HL-60/S4 treated with retinoic acid at 250 ng/mL for 4 days and 3 days (cell line): ENCODE results near the gene TMEM120A.

Experiments
- in situ Hi-C: fragments of 300-500 bp; cut with MboI; formaldehyde crosslinking; loops from 2 replicates; pipeline ENCODE4 v1.7.0; 2022; ENCODE audit warnings: low sequenced_read_pairs

TMEM120A gene

DNA sequence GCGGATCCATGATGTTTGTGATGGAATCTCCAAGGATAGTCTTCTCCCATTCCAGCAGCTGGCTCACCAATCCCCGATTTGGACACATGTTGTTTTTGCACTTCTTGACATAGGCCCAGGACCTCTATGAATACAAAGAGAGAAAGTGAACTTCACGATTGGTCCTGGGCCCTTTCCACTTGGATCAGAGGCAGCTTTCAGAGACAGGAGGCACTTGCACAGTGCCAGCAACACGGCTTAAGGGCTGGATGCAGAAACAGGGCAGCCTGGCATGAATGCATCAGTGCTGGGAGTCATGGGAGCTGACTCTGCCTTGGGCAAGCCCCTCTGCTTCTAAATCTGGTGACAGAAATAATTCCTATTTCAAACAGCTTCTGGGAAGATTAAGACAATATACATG lies 2.1 kb upstream of the TMEM120A start:
- in situ Hi-C loops, result no loop called here

DNA sequence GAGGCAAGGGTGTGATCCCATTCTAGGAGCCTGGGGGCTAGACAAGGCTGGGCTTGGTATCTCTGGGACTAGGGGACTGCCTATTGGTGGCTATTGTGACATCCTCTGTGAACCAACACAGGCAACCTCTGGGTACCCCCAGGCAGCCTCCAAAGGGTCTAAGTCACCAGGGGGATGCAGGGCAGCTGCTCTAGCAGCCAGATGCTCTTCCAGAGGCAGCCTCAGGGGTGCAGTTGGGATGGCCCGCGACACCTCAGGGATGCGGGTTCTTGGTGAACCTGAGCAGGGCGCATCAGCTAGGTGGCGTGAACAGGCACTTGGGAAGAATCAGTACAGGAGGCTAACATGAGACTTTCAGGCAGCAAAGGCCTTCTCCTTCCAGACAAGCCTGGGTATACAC lies 1.6 kb upstream of the TMEM120A start:
- in situ Hi-C loops, result no loop called here

DNA sequence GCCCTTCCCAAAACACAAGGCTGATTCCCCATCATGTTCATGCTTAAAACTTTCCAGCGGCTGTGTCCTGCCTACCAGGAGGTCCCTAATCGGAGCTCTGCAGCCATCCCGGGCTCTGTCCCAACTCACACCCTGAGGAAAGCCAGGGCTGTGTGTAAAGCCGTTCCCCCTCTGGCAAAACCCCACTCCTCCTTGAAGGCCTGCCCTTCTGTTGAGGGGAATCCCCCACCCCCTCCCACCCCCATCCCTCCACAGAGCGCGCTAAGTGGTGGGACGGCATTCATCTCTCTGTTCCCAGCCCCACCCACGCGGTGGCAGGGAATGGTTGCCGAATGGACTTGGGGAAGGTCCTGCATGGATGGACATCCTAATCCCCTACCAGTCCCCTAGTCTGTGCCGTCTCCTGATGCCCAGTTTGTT lies 667 bp upstream of the TMEM120A start:
- in situ Hi-C loops, result no loop called here

DNA sequence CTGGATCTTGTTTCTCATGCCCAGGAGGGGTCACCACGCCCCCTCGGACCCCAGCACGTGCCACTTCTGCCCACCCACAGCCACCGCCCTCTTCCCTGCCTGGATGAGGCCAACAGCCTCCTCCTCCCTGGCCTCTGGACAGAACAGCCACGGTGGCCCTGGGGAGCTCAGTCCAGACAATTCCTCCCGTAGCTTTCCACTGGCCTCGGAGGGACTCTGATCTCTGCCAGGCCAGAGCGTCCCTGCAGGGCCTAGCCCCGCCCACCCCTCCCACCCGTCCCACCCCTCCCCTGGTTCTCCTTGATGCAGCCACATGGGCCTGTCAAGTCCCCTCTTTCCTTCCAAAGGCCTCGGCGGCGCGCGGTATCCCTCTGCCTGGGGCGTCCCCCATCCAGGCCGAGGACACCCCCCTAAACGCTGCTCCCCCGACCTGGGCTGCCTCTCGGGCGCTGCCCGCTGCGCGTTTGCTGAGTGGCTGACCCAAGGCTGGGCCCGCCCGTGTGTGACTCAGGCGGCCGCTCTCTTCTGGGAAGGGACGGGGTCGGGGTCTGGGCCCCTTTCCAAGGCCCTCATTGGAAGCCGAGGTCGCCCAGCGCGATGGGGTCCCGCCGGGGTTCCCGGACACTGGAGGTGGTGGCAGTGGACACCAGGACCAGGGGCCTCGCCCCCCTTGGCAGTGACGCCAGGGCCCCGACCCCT lies 557 bp downstream of the TMEM120A start:
- in situ Hi-C loops, result no loop called here

DNA sequence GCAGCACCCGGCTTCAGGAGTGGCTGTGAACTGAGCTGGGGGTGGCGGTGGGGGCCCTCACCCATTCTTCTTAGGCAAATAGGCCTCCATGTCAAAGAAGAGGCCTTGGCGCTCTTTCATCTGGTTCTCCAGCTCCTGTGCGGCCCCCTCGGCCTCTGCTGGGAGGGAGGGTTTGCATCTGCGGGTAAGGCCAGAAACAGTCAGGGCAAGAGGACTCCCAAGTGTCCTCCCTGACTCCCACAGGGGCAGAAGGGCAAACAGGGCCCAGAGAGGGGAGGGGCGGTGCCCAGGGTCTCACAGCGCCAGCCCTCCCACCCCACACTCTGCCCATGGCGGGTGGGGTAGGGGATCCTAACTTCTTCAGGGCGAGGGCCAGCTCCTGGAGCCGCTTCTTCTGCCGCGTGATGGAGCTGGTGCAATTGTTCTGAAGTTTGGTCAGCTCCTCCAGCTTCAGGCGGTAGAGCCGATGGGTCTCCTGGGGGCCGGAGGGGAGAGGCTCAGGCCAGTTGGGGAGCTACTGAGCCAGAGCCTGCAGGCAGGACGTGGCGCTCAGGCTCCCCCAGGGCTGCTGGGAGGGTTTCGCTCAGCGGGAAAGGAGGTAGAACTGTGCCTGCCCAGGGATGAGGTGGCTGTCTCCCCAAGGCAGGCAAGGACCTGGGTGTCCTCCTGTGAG lies 2.2 kb downstream of the TMEM120A start:
- in situ Hi-C loops, result no loop called here

DNA sequence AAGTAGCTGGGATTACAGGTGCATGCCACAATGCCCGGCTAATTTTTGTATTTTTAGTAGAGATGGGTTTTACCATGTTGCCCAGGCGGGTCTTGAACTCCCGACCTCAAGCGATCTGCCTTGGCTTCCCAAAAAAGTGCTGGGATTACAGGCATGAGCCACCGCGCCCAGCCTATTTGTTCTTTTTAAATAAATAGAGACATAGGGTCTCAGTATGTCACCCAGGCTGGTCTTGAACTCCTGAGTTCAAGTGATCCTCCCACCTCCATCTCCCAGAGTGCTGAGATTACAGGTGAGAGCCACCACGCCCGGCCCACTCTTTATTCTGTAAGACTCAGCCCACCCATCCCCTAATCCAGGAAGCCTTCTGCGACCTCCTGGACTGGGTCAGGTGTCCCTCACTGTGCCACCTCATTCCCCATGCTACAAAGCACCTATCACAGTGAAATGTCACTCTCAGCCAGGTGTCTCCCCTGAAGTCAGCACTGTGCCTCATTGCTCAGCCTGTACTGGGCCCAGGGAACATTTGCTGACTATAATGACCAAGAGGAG lies 2.8 kb downstream of the TMEM120A start:
- in situ Hi-C loops, result no loop called here

DNA sequence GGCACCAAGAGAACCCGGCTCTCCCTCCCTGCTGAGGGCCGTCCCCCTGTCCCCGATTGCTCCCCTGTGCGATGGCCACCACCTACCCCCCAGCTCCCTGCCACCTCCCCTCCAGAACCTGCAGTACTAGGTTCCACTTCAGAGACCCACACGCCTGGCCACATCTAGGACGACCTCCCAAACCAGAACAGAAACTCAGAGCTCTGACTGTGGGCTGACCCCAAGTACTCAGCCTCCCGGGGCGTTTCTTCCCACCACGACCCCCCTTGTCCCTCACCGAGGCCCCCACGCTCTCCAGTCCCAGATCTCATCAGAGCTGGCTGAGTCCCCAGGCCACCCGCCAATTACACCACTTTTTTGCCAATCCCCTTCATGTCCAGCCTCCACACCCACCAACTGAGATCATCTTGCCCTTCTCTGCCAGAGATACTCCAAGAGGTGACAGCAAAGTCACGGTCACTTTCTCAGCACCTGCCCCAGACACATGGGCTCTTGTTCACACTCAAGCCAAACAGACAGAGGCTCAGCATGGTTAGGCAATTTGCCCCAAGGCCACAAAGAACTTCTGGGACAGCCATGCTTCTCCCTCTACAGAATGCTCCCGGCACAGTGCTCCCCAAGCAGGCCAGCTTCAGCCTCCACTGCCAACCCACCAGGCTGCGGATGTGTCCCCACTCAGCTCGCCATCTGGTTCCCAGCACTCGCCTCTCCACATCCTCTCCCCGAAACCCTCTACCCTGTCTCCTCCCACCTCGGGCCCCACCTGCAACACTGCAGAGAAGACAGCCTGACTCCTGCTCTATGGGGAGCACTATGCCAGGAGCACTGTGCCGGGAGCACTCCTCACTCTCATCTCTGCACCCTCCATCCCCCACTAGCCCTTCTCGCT lies 4.7 kb downstream of the TMEM120A start:
- in situ Hi-C loops, result no loop called here

DNA sequence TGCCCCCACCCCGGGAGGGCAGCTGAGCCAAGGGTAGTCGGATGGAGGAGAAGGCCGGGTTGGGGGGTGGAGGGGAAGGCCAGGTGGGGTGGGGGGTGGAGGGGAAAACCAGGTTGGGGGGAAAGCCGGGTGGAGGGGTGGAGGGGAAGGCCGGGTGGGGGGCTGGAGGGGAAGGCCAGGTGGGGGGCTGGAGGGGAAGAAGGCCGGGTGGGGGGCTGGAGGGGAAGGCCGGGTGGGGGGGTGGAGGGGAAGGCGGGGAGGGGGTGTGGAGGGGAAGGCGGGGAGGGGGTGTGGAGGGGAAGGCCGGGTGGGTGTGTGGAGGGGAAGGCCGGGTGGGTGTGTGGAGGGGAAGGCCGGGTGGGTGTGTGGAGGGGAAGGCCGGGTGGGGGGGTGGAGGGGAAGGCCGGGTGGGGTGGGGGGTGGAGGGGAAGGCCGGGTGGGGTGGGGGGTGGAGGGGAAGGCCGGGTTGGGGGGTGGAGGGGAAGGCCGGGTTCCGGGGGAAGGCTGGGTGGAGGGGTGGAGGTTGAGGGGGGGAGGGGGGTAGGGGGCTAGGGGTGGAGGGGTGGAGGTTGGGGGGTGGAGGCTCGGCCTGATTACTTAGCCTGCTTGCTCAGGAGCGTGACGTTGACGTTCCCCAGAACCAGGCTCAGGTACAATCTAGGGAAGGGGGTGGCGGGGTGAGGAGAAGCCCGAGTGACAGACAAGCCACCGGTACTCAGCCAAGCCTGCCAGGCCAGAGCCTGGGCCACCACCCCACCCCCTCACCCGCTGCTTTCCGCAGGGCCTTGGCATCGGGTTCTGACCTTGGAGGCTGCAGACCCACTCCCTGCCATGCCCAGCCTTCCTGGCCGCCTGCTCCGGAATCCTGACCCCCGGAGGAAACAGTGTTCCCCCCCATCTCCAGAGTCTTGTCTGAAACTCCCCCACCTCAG lies 5.6 kb downstream of the TMEM120A start:
- in situ Hi-C loops, result no loop called here

DNA sequence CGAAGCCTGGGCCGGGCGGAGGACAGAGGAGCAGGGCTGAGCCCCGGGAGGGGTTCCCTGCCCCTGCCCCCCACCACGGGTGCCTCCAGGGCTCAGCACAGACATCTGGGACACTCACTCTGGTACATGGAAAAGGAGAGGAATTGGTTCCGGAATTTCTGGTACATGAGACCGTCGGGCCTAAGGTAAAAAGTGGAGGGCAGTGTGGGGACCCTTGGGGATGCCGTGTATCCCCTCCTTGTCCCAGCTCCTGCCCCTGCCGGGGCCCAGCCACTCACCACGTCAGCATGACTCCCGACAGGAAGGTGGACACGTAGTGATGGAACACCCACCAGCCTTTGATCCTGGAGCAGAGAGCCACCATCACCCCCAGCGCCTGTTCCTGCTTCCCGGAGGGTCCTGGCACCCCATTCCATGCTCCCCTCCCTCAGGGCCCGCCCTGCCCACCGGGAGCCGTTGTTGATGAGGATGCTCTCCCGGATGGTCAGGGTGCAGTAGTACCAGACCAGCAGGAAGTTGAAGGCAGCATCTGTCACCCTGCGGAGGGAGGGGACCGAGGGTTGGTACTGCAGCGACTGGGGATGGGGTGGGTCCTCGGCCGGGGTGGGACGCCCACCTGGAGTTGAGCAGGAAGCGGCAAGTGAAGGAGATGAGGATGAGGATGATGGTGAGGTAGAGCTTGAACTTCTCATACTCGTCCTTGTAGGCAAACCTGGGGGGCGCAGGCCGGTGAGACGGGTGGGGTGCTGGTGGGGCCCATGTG lies 6.4 kb downstream of the TMEM120A start:
- in situ Hi-C loops, result no loop called here

DNA sequence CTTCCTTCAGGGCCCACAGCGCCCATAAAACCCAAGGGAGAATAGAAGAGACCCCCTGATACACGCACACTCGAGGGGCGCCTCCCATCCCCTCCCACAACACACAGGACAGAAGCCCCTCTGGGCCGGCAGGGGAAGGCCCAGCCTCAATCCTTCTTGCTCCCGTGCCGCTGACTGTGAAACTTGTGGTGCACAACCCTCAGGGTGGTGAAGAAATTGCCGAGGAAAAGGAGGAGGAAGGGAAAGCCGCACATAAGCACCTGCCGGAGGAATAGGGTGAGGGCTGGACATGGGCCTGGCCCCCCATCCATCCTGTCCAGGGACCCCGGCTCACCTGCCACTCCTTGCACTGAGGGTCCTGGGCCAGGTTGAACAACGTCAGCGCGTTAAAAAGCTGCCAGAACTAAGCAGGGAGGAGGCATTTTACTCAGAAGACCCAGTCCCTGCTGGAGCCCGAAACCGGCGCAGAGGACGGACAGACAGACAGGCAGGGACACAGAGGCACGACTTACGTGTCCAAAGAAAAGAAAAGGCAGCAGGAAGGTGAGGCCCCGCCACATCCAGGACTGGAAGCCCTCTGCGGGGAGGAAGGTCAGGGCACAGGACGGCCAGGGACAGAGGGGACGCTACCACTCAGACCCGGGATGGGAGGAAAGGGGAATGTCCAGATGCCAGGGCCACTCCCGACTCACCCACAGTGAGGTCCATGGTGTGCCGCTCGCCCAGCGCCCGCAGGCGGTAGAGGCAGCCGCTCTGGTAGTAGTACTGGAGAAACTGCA lies 7.2 kb downstream of the TMEM120A start:
- in situ Hi-C loops, result no loop called here

DNA sequence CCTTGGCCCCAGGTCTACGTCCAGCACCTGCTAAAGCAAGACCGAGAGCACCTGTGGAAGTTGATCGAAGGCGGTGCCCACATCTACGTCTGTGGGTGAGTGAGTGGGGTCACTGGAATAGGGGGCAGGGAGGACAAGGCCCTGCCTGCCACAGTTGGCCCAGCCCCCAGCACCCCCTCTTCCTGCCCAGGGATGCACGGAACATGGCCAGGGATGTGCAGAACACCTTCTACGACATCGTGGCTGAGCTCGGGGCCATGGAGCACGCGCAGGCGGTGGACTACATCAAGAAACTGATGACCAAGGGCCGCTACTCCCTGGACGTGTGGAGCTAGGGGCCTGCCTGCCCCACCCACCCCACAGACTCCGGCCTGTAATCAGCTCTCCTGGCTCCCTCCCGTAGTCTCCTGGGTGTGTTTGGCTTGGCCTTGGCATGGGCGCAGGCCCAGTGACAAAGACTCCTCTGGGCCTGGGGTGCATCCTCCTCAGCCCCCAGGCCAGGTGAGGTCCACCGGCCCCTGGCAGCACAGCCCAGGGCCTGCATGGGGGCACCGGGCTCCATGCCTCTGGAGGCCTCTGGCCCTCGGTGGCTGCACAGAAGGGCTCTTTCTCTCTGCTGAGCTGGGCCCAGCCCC lies 8.1 kb downstream of the TMEM120A start:
- in situ Hi-C loops, result no loop called here

DNA sequence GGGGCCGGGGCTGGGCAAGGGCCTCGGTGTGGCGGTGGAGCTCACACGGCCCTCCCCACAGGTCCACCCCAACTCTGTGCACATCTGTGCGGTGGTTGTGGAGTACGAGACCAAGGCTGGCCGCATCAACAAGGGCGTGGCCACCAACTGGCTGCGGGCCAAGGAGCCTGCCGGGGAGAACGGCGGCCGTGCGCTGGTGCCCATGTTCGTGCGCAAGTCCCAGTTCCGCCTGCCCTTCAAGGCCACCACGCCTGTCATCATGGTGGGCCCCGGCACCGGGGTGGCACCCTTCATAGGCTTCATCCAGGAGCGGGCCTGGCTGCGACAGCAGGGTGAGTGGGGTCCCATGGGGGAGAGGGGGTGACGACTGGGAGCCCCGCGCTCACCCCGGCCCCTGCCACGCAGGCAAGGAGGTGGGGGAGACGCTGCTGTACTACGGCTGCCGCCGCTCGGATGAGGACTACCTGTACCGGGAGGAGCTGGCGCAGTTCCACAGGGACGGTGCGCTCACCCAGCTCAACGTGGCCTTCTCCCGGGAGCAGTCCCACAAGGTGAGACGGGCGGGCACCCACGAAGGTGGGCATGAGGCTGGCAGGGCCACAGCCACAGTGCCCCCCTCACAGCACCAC lies 8.8 kb downstream of the TMEM120A start:
- in situ Hi-C loops, result no loop called here

DNA sequence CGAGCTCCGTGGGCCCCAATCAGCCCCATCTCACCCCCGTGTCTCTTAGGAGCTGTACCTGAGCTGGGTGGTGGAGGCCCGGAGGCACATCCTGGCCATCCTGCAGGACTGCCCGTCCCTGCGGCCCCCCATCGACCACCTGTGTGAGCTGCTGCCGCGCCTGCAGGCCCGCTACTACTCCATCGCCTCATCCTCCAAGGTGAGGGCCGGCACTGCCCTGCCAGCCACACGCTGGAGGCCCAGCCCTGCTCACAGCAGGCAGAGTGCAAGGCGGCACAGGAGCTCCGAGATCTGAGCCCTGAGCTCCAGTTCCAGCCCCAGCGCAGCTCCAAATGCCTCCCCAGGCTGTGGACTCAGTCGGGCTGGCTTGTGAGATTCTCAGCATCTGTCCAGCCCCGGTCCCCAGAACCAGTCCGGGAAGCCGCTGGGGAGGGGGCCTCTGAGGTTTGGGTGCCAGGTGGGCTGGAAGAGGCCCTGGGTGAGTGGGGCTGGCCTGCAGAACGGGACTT lies 9.3 kb downstream of the TMEM120A start:
- in situ Hi-C loops, result no loop called here

DNA sequence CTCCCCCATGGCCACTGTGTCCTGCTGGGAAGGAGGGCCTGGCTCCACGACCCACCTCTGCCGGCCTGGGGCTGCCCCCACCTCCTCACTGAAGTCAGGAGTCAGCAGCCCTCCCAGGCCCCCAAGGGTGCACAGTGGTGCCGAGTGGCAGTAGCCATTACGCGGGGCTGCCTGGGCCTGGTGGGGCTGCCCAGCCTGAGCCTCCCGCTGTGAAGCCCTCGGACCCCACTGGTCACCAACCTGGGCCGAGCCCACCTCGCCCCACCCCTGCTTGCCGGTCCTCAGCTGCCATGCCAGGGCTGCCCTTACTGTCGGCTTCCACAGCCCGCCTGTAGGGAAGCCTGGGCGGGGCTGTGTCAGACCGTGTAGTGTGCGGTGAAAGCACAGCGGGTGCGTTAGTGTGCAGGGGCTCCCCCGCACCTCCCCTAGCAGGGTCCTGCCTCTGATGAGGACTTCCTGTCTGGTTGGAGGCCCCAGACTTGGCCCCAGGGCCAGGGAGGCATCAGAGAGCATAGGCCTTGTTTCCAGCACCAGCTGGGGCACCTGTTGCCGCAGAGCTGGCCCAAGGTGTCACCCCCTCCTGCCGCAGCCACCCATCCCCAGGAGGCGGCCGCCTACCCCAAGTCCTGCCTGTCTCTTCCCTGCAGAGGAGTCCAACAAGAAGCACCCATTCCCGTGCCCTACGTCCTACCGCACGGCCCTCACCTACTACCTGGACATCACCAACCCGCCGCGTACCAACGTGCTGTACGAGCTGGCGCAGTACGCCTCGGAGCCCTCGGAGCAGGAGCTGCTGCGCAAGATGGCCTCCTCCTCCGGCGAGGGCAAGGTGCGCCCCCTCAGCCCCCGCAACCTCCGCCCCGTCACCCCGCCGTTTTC lies 10.0 kb downstream of the TMEM120A start:
- in situ Hi-C loops, result no loop called here

DNA sequence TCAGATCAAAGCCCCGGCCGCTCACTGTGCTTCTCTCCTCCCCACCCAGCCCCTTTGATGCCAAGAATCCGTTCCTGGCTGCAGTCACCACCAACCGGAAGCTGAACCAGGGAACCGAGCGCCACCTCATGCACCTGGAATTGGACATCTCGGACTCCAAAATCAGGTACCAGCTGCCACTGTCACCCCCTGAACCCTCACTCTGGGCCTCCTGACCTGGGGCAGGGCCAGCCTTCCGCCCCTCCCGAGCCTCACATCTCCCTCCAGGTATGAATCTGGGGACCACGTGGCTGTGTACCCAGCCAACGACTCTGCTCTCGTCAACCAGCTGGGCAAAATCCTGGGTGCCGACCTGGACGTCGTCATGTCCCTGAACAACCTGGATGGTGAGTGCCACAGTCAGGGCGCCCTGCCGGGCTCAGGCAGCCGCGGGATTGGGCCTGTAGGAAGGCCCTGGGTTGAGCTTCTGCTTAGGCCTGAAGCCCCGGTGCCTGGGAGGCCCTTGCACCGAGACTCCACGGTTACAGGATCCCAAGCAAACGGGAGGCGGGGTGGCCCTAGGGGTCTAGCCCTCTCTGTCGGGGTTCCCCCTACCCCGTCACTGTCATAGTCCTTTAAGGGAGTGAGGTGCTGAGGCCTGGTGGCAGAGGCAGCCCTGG lies 10.8 kb downstream of the TMEM120A start:
- in situ Hi-C loops, result no loop called here
